GM19099 (cell line): ENCODE data around the gene RSBN1.

Source experiments
- POLR2A ChIP-seq: IDR thresholded peaks from 3 replicates; pipeline ENCODE4 v1.6.1; 2011; ENCODE audit warnings: low read depth; ENCODE audit not compliant: insufficient read length; ENCODE audit errors: extremely low read depth

Gene RSBN1

GRCh38 chr1:113745425-113745824, 66.9 kb downstream of the RSBN1 start:
- no peak for TF ChIP-seq POLR2A

DNA sequence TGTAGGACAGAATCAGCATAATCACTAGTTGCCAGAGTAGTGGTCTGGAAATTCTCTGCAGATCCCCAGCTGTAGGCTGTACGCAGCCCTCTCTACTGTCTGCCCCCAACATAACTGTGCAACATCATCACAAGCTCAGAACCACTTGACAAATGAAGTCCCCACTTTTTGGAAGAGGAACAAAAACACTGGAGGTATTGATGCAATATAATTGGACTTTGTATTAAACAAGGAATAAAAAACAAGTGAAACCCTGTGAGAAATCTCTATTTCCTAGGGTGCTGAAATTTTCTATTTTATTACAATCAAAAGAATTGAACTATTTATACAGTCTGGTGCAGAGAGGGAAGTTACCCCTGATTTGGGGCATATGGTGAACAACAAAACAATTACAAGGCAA, 68.2 kb downstream of the RSBN1 start:
- no peak for TF ChIP-seq POLR2A

DNA sequence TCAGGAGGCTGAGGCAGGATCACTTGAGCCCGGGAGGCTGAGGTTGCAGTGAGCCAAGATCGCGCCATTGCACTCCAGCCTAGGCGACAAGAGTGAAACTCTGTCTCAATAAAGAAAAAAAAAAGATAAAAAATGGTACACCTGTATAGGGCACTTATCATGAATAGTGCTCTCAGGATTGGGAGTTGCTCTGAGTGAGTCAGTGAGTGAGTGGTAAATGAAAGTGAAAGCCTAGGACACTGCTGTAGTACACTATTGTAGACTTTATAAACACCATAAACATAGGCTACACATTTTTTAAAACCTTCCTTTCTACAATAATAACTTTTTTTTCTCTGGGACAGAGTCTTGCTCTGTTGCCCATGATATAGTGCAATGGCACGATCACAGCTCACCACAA, 69.8 kb downstream of the RSBN1 start:
- no peak for TF ChIP-seq POLR2A

DNA sequence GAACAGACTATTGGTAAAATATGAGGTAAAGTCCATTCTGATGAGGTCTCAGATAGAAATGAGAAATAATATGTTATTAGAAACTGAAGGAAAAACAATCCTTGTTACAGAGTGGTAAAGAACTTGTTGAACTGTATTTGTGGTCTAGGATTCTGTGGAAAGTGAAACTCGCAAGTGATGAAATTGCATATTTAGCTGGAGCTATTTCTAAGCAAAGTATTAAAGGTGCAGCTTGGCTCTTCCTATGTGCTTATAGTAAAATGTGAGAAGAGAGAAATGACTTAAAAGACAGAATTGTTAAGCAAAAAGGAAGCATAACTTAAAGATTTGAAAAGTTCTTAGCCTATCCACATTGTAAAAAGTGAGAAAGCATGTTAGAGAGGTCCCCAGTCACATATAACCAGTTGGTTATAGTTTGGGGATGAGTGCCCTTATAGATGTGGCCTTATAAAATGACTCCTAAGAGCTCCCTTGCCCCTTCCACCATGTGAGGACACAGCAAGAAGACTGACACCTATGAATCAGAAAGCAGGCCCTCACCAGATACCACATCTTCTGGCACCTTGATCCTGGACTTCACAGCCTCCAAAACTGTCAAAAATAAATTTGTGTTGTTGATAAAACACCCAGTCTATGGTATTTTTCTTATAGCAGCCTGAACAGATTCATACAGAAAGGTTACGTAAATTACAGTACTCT, 77.8 kb downstream of the RSBN1 start:
- TF ChIP-seq POLR2A = no peak

DNA sequence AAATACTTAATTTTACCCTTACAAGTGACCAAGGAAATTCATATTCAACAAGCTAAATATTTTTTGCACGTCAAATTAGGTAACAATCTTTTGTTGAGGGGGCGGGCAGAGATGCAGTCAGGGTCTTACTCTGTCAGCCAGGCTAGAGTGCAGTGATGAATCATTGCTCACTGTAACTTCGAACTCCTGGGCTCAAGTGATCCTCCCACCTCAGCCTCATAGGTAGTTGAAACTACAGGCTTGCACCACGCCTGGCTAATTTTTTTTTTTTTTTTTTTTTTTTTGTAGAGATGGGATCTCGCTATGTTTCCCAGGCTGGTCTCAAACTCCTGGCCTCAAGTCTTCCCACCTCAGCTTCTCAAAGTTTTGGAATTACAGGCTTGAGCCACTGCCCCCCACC, 79.5 kb downstream of the RSBN1 start:
- TF ChIP-seq POLR2A = no peak

DNA sequence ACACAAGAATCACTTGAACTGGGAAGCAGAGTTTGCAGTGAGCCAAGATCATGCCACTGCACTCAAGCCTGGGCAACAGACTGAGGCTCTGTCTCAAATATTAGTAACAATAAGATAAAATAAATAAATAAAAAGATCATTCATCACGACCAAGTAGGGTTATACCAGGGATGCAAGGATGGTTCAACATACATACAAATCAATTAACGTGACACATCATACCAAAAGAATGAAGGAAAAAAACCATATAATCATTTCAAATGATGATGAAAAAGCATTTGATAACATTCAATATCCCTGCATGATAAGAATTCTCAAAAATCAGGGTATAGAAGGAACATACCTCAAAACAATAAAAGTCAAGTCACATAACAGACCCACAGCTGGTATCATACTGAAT, 91.3 kb downstream of the RSBN1 start:
- no peak for TF ChIP-seq POLR2A

GRCh38 chr1:113714606-113715269, 97.5 kb downstream of the RSBN1 start:
- no peak for TF ChIP-seq POLR2A
